ENCODE measurements around the gene TCF3.

TCF3 gene

DNA sequence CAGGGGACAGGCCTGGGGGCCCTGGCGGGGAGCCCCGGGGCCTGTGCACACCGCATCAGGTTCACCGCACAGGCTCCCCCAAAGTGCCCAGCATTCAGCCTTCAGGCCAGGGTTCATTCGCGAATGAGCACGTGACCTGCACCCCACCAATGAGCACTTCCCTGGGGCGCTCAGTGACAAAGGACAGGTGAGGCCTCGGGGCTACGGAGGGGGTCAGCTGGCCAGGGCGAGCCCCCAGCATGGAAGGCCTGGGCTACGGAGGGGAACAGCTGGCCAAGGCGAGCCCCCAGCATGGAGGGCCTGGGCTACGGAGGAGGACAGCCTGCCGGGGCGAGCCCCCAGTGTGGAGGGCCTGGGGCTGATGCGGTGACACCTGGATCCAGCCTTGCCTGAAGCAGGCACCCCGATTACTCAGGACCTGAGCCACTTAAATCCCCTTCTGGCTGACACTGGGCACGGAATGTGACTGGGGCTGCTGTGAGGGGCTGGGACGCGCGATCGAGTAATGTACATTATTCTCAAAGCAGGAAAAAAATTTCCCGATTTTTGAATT, 23.1 kb downstream of the TCF3 start:
- DNase-seq, result no peak

DNA sequence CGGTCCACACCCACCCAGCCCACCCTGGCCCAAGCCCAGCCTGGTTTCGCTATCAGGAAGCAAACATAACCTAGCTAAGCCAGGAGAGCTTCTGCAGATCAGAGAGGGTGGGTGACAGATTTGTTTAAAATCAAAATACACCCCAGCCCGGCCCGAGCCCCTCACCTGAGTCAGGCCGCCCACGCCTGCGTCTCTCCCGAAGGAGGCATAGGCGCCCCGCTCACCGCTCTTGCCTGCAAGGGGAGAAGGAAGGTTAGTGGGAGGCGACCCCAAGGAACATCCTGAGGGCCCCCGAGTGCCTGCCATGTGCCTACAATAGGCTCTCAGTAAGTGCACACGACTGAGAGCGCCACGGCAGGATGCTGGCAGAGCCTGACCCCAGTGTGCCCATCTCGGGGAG, 25.2 kb downstream of the TCF3 start:
- no peak for DNase-seq

DNA sequence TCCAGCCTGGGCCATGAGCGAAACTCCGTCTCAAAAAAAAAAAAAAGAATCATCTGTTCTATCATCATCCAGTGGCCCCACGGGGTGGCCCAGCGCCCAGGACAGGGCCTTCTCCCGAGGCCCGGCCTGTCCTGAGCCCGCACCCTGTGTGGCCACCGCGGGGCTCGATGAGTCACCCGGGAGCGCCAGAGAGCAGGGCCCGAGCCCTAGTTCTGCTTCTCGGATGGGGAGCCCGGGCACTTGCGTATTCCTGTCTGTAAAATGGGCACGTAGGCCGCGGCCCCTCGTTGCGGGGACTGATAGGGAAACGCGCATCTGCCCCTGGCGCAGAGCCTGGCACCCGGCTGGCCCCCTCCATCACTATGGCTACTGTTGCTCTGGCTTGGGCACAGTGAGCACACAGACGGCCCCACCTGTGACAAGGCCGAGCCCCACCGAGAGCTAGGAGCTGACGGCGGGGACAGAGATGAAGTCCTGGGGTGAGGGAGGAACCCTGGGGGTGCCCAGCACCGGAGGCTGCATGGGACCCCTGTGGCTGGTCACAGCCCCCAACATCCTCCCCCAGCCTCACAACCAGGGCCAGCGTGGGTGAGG, 25.9 kb downstream of the TCF3 start:
- no peak for DNase-seq

DNA sequence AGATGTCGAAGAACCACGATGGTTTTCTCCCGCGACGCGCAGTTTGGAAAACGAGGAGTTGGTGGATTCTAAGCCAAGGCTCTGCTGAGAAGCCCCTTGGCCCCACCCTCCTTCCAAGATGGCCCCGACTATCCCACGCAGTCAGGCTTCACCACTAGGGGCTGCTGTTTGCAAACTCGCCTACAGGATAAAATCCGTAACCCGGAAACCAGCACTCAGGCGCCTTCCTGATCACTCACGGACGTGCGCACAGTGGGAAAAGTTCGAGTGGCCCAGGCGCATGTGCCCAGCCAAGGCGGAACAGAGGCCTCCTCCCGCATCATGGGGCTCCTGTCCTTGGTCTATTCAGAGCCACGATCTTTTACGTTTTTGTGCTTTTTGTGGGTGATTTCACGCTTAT, 28.0 kb downstream of the TCF3 start:
- DNase-seq, result peak; percentile 35

DNA sequence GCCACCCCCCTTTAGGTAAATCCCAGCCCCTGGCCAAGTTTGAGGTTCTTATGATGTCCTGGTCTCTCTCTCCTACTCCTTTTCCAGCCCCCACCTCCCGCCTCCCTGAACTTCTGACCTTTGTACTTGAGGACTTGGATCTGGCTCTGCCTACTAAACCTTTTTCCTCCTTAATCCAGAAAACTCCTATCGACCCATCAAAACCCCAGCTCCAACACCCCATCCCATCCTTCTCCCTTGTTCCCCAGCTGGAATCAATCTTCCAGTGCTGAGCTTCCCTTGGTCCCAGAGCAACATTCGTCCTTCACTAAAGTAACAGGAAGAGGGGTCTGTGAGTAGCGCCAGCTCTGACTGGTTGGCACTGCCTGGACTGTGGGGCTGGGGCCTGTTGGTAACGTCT, 29.9 kb downstream of the TCF3 start:
- DNase-seq, result no peak

DNA sequence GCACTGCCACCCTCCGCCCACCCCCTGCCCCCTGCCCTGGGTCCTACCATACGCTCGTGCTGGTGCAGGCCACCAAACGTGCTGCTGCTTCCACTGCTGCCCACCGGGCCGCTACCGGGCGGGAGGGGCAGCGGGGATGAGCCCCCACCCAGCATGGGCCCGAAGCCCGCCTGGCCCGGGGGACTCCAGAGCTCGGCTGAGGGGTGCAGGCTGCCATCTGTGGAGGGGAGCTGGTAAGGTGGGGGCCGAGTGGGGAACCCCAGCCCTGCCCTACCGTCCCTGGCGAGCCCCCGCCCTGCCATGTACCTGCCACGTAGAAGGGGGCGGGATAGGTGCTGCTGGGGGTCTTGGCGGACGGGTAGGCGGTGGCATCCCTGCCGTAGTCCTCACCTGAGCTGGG, 30.4 kb downstream of the TCF3 start:
- no peak for DNase-seq

DNA sequence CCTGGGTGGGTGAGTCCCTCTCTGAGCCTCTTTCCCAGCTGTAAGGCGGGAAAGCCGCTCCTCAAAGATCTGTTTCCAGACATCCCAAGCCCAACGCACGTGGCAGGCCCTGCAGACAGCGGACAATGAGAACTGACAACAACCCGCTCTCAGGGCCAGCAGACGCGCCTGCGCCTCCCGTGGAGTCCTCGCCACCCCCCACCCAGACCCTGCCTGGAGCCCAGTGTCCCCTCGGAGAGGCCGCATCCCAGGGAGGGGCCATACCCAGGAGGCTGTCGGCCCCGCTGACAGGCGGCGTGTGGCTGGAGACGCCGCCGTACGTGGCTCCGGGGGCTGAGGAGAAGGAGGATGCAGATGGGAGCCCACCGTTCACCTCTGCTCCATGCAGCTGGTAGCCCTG, 30.8 kb downstream of the TCF3 start:
- no peak for DNase-seq

DNA sequence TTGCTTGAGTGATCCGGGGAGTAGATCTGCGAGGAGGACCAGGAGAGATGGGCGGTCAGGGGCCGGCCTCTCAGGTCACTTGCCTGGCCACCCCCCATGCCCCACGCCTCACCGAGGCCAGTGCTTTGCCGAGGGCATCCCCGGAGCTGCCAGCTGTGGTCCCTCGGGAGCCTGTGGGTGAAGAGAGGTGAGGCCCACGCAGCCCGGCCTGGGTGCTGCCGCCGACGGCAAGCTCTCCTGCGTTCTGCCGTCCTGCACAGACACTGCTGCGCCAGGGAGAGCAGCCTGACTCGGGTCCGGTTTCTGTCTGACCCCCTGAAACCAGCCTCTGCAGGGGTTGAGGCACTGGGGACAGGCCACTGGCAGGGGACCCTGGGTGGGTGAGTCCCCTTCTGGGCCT, 31.4 kb downstream of the TCF3 start:
- no peak for DNase-seq

DNA sequence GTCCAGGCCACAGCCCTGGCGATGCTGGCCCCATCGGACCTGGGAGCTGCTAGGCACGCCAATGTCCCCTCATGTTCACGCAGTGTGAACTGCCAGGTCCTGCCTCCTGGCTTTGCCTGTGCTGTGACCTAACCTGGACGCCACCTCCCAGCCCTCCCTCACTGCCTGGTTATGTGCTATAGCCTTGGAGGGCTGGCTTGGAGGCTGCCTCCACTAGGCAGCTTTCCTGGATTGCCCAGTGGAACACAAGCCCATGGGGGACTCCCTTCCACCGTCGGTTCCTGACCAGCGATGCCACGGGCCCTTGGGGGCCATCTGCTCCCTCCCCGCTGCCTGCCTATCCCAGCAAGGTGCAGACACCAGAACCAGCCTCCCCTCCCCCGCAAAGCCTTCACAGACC, 31.9 kb downstream of the TCF3 start:
- no peak for DNase-seq

DNA sequence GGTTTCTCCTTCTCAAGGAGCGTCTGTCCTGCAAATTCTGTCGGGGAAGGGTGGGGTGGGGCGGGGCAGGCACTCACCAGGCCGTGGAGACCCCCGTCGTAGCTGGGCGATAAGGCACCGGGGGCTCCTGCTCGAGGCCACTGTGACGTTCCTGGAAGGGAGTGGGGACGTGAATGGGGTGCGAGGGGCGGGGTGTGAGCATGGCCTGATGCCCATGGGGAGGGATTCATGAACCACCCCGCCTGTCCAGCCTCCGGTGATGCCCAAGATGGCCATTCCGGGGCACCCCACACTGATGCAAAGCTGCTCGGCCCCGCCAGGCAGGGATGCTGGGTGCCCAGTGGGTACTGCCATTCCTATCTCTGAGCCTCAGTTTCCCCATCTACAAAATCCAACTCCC, 32.7 kb downstream of the TCF3 start:
- no peak for DNase-seq

DNA sequence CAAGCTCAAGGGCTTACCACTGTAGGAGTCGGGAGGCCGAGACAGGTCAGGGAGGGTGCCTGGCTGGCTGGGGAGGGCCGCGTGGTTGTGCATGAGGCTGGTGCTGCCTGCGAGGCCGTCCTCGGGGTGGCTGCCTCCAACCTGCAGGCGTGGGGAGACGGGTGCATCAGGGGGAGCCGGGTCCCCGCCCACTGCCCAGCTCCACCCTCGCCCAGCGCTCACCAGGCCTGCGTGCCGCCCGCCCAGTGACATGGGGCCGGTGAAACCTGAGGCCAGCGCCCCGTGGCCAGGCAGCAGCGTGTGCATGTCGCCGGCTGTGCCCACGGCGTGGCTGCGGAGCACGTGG, 33.3 kb downstream of the TCF3 start:
- no peak for DNase-seq

DNA sequence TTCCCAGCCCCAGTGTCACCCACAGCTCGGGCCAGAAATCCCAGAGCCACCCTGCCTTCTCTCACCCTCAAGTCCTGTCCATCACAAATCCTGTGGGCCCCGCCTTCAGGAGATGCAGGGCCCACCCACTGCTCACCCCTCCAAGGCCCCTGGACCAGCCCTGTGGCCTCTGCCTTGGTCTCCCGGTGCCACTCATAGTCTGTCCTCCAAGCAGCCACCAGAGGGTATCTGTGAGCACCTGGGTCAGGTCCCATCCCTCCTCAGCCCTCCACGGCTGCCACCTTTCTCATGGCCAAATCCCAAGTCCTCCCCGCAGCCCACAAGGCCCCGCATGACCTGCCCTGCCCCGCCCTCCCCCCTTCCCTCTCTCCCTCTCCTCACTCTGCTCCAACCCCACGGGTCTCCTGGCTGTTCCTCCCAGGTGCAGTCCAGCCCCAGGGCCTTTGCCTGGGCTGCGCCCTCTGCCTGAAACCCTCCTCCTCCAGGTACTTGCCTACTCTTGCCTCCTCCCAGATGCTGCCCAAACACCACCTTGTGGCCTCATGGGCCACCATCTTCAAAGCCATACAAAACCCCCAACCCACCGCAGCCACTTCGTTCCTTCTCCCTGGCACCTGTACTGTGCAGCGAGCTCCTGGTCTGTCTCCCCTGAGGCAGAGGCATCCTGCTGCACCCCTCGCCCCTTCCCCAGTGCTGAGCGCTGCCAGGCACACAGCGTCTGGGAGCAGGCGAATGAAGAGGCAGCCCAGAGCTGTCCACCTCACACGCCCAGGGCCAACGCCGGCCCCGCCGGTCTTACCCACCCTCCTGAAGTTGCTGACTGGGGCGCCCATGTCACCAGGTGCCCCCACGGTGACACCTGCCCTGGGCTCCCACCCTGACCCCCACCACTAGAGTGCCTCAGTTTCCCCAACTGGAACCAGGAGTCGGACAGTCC, 34.0 kb downstream of the TCF3 start:
- DNase-seq, result no peak

DNA sequence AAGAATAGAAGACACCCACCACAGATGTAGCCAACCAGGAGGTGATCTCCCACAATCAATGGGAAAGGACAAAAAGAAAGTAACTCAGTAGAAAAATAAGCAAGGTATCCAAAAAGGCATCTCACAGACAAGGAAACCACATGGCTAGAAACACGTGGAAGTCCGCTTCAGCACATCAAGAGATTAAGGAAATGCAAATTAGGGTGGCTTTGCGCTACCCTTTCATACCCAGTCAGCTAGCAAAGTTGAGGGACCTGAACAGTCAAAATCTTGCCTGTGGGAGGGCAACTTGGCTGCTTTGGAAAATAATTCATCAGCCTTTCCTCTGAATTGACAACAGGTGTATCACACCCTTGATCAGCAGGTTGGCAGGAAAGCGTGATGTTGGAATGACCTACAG, 35.5 kb downstream of the TCF3 start:
- no peak for DNase-seq

DNA sequence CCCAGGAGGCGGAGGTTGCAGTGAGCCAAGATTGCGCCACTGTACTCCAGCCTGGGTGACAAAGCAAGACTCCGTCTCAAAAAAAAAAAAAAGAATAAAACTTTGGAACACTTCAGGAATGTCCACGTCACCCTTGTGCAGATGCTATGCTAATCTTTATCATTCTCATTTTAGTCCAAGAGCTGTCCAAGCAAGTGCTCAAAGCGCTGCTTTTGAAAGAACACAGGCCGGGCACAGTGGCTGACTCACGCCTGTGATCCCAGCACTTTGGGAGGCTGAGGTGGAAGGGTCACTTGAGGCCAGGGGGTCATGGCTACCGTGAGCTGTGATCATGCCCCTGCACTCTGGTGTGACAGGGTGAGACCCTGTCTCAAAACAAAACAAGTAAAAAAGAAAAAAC, 36.0 kb downstream of the TCF3 start:
- no peak for DNase-seq

DNA sequence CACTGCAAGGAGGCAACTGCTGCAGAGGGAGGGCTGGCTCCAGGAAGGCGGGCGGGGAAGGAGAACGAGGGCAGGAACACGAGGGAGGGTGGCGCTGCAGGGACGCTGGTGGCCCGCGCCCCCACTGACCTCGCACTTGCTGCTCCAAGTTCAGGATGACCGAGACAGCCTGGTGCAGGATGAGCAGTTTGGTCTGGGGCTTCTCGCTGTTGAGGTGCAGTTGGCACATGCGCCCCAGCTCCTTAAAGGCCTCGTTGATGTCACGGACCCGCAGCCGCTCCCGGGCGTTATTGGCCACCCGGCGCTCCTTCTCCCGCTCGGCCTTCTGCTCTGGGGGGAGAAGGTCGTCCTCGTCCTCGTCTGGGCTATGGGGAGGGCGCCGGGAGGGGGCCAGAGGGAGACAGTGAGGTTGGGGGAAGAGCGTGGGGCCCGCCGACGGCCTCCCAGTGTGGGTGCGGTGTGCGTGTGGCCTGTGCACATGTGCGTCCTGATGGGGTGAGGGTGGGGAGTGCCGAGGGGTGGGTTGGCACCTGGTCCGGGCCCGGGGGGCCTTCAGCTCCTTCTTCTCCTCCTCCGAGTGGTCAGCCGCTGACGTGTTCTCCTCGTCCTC, 37.2 kb downstream of the TCF3 start:
- no peak for DNase-seq

DNA sequence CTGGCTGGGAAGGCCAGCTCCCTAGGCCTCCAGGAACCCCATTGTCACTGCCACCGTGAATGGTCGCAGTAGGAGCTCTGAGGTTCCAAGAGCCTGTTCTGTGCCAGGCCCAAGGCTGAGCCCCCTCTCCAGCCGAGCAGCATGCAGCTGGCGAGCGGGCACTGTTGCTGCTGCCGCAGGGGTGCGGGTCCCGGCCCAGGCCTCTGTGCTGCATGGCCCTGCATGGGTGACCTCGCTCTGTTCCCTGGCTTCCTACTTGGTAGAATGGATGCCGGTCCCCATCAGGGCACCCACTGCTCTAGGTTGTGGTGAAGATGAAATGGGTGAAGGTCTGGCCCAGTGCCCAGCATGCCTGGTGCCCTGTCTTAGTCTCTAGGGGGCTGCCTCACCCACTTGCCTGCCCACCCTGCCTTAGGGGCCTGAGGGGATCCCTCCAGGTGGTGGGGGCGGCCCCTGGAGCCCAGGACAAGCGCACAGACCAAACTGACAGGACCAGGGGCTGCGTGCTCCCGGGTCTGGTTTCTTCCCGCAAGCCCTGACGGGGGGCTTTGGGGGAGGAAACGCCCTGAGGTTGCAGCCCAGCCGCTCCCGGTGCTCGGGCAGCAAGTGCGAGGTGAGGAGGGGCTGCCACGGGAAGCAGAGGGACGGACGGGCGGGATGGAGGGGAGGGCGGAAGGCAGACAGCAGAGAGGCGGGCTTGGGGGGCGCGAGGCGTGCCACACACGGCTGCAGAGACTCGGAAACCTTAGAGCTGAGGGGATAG, 38.4 kb downstream of the TCF3 start:
- DNase-seq, result no peak

DNA sequence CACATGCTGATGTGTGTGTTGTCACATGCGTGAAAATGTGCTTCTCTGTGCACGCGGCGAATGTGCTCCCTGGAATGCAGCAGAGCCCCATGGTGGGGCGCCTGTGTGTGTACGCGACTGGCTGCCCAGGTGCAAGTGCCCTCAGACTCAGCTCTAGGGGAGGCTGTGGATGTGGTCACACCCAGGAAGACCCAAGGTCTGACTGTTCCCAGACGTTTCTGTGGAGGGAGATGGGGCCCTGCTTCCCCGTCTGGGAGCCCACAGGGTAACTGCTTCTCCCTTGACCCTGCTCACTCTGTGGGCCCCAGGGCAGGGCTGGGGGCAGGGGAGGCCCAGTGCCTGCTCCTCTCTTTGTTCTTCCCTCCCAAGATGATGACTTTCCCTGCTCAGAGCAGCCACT, 39.3 kb downstream of the TCF3 start:
- no peak for DNase-seq

DNA sequence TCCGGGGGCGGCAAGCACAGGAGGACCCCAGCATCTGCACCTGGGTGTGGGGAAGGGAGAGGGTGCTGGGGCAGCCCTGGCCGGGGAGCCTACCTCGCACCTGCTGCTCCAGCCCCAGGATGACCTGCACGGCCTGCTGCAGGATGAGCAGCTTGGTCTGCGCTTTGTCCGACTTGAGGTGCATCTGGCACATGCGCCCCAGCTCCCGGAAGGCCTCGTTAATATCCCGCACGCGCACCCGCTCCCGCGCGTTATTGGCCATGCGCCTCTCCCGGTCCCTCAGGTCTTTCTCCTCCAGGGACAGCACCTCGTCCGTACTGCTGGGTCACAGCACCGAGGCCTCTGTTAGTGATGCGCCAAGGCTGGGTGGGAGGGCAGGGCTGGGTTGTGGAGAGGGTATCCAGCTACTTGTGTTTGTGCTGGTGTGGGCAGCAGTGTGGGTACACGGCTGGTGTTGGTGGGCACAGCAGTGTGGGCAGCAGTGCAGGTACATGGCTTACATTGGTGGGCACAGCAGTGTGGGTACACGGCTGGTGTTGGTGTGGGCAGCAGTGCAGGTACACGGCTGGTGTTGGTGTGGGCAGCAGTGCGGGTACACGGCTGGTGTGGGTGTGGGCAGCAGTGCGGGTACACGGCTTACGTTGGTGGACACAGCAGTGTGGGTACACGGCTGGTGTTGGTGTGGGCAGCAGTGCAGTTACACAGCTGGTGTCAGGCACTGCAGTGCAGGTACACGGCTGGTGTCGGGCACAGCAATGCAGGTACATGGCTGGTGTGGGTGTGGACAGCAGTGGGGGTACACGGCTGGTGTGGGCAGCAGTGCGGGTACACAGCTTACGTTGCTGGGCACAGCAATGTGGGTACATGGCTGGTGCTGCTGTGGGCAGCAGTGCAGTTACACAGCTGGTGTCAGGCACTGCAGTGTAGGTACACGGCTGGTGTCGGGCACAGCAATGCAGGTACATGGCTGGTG, 40.0 kb downstream of the TCF3 start:
- no peak for DNase-seq

DNA sequence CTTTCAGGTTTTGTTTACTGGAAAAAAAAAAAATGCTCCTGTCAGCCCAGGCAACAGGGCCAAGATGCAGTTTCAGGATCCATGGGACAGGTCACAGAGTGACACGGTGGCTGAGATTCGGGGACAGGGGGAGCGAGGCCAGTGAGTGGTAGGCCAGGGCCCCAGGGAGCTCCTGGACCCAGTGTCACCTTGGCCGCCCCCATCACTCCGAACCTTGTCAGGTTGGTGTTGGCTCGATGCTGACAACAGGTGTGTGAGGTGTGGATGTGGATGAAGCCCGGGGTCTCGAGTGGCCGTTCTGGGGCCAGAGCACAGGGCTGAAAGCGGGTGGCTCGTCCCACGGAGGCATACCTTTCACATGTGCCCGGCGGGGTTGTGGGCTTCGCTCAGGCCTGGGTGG, 41.1 kb downstream of the TCF3 start:
- DNase-seq, result no peak

DNA sequence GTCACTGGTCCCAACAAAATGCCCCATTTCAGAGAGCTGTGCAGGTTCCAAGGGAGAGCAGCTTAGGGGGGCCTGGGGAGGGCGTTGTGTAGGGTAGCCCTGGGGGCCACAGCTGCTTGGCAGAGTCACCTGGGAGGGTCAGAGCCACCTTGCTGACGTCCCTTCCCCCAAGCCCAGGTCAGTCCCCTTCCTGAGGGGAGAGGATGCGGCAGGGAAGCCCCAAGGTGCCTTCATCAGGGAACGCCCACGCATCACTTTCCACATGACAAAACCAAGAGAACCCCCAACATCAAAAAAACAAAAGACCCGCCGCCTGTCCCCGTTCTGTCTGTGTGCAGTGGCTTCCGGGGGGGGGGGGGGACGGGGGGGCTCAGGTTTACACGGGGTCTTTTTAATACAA, 41.8 kb downstream of the TCF3 start:
- no peak for DNase-seq

DNA sequence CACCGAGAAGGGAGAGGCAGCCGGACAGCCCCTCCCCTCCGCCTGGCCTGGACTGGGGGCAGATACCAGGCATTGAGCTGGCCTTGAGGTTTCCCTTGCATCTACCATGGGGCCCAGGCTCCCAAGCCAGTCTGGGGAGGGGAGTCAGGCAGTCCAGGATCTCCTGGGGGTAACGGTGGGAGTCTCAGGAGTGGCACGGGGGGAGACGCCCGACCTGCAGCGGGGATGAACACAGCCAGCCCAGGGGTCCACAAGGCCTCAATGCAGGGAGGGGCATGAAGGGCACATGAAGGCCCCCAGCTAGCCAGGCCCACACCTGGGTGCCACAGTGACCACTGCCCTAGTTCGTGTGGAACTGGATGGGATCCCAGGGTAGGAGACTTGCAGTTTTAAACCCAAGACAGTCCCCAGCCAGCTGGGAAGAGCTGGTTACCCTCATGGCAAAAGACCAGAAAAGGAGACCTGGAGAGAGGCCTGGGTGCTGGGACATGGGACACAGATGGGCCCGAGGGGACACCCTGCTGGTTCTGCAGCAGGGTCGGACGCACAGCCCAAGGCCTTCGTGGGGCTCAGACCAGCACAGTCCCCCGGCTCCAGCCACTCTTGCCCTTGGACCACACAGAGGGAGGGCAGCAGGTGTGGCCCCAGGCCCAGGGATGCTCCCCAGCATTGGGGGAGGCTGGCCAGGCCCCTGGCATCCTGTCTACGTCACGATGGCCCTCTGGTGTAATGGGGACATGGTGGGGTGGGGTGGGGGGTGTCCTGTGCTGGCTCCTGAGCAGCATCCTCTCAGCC, 42.5 kb downstream of the TCF3 start:
- DNase-seq, result no peak
